ENCODE data around the gene ANKRD17. TPM values are rescaled to one million over a fixed set of nuclear protein-coding genes. Genes with fewer than 3 reads are reported as not detected.
A peak's percentile ranks its signal among the peaks of the same experiment; 100 is the strongest.

ANKRD17 gene
- total and polyA plus RNA-seq, 9 of the 15 experiments (the other 6 are each of a cell fraction or from before 2014, with no cell fraction given), result 25.5 to 86.9 (median 52.2) TPM

- TF ChIP-seq REST (IDR thresholded peaks at IDR 0.05; ENCODE audit: borderline replicate concordance), result 0 out of 2 replicates have a peak, but pooled peaks have one; percentile 6
- peak; percentile 74; the same call in 1 of the 2 replicates for TF ChIP-seq REST (CRISPR knock-in tag; IDR thresholded peaks at IDR 0.05; ENCODE audit: low read depth)
- no peak for TF ChIP-seq STAT5B (CRISPR knock-in tag; IDR thresholded peaks at IDR 0.05)
- TF ChIP-seq NFE2 (IDR thresholded peaks at IDR 0.05; ENCODE audit: low read depth), result peak; percentile 13; the same call in 1 of the 2 replicates
- TF ChIP-seq SLC30A9 (CRISPR knock-in tag; IDR thresholded peaks at IDR 0.05), result no peak
- TF ChIP-seq RBFOX2 (IDR thresholded peaks at IDR 0.05; ENCODE audit: low read depth, low read length), result peak; percentile 98
- TF ChIP-seq HOXB6 (CRISPR knock-in tag; IDR thresholded peaks at IDR 0.05; ENCODE audit: borderline replicate concordance), result no peak
- TF ChIP-seq ZC3H8 (IDR thresholded peaks at IDR 0.05), result 0 out of 2 replicates have a peak, but pooled peaks have one; percentile 80
- TF ChIP-seq RBM15 (IDR thresholded peaks at IDR 0.05; ENCODE audit: insufficient read depth, low read length), result no peak
- TF ChIP-seq MAX (CRISPR knock-in tag; IDR thresholded peaks at IDR 0.05), result peak; percentile 92
- TF ChIP-seq, protein P1, sequence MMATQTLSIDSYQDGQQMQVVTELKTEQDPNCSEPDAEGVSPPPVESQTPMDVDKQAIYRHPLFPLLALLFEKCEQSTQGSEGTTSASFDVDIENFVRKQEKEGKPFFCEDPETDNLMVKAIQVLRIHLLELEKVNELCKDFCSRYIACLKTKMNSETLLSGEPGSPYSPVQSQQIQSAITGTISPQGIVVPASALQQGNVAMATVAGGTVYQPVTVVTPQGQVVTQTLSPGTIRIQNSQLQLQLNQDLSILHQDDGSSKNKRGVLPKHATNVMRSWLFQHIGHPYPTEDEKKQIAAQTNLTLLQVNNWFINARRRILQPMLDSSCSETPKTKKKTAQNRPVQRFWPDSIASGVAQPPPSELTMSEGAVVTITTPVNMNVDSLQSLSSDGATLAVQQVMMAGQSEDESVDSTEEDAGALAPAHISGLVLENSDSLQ (IDR thresholded peaks at IDR 0.05), result peak; percentile 70
- no peak for TF ChIP-seq RUNX1 (IDR thresholded peaks at IDR 0.05; ENCODE audit: low read depth)
- TF ChIP-seq SRSF3 (IDR thresholded peaks at IDR 0.05; ENCODE audit: insufficient read depth, low read length), result no peak
- peak; percentile 76 for TF ChIP-seq ZBTB33 (CRISPR knock-in tag; IDR thresholded peaks at IDR 0.05)
- peak; percentile 82 for TF ChIP-seq FUS (optimal IDR thresholded peaks at IDR 0.05; ENCODE audit: low read depth, low read length)
- TF ChIP-seq CBFB (CRISPR knock-in tag; IDR thresholded peaks at IDR 0.05), result peak; percentile 87; the same call in 1 of the 2 replicates
- no peak for TF ChIP-seq ZNF140 (CRISPR knock-in tag; IDR thresholded peaks at IDR 0.05)
- no peak for TF ChIP-seq ZNF354B (CRISPR knock-in tag; IDR thresholded peaks at IDR 0.05)
Observed at GRCh38 chr4:73069338-73070073, 189.1 kb downstream of the ANKRD17 start, which contains the start of gene COX18 (continued).
